Astrocyte (in vitro differentiated cells and primary cell): Measurements from ENCODE around the gene AMACR. TPM values are rescaled to one million over a fixed set of nuclear protein-coding genes. Genes with fewer than 3 reads are reported as not detected.

Source experiments
- DNase-seq: peaks from one replicate; pipeline ENCODE4 v3.0.0-alpha.2; 2010; ENCODE audit warnings: low read depth
- FAIRE-seq: peaks from 2 replicates; lab custom pipeline; 2011; peaks lifted over from hg19 to GRCh38; lab: Jason Lieb, UNC
- H2AFZ ChIP-seq: 2 replicates; pipeline ENCODE4 v1.6.0; 2012; ENCODE audit warnings: low read depth, low read length, inconsistent platforms
- H3K27ac ChIP-seq: 2 replicates; pipeline ENCODE4 v1.5.1; 2011; ENCODE audit warnings: low read depth, low read length, inconsistent platforms
- H3K27me3 ChIP-seq: 2 replicates; pipeline ENCODE4 v1.6.0; 2011; ENCODE audit warnings: low read length, inconsistent platforms; ENCODE audit not compliant: insufficient read depth
- H3K36me3 ChIP-seq: 2 replicates; pipeline ENCODE4 v1.5.1; 2011; ENCODE audit warnings: low read length, inconsistent platforms; ENCODE audit not compliant: insufficient read depth
- H3K4me1 ChIP-seq: 2 replicates; pipeline ENCODE4 v1.5.1; 2011; ENCODE audit warnings: low read length, inconsistent platforms; ENCODE audit not compliant: insufficient read depth
- H3K4me2 ChIP-seq: 2 replicates; pipeline ENCODE4 v1.6.0; 2012; ENCODE audit warnings: low read length, inconsistent platforms
- H3K4me3 ChIP-seq: 2 replicates; pipeline ENCODE4 v1.5.1; 2011; ENCODE audit warnings: low read depth, mild to moderate bottlenecking, low read length, inconsistent platforms; ENCODE audit not compliant: insufficient read depth
- H3K79me2 ChIP-seq: 2 replicates; pipeline ENCODE4 v1.6.0; 2012; ENCODE audit warnings: mild to moderate bottlenecking, low read length, inconsistent platforms; ENCODE audit not compliant: insufficient read depth
- H3K9ac ChIP-seq: 2 replicates; pipeline ENCODE4 v1.6.0; 2012; ENCODE audit warnings: mild to moderate bottlenecking, low read length, inconsistent platforms
- H3K9me3 ChIP-seq: 2 replicates; pipeline ENCODE4 v1.5.1; 2012; ENCODE audit warnings: low read depth, mild to moderate bottlenecking, low read length, inconsistent platforms; ENCODE audit not compliant: insufficient read depth
- H4K20me1 ChIP-seq: 2 replicates; pipeline ENCODE4 v1.6.0; 2012; ENCODE audit warnings: low read length, inconsistent platforms; ENCODE audit not compliant: insufficient read depth
- H3K27ac Mint-ChIP-seq: one replicate; pipeline ENCODE4 v1.8.0; 2021; ENCODE audit warnings: mild to moderate bottlenecking, mixed read lengths; ENCODE audit not compliant: unreplicated experiment
- H3K27me3 Mint-ChIP-seq: one replicate; pipeline ENCODE4 v1.8.0; 2021; ENCODE audit warnings: low read depth, mixed read lengths; ENCODE audit not compliant: unreplicated experiment
- H3K36me3 Mint-ChIP-seq: one replicate; pipeline ENCODE4 v1.8.0; 2021; ENCODE audit warnings: low read depth, mixed read lengths; ENCODE audit not compliant: unreplicated experiment
- H3K4me1 Mint-ChIP-seq: one replicate; pipeline ENCODE4 v1.8.0; 2021; ENCODE audit warnings: low read depth, mixed read lengths; ENCODE audit not compliant: unreplicated experiment
- H3K4me3 Mint-ChIP-seq: one replicate; pipeline ENCODE4 v1.8.0; 2021; ENCODE audit warnings: mild to moderate bottlenecking, moderate library complexity, mixed read lengths; ENCODE audit not compliant: unreplicated experiment
- H3K9me3 Mint-ChIP-seq: one replicate; pipeline ENCODE4 v1.8.0; 2021; ENCODE audit warnings: mild to moderate bottlenecking, mixed read lengths; ENCODE audit not compliant: unreplicated experiment
- EZH2 ChIP-seq: IDR thresholded peaks from 2 replicates; pipeline ENCODE4 v1.6.1; 2012; ENCODE audit warnings: mild to moderate bottlenecking, low read length, inconsistent platforms; ENCODE audit not compliant: insufficient read depth
- total RNA-seq: library from RNA; stranded (reverse); gene quantifications from 2 replicates; pipeline ENCODE4 v1.2.1, GENCODE V29; 2021
- TF ChIP-seq, protein P1 (sequence below): IDR thresholded peaks from 2 replicates; pipeline ENCODE4 v1.5.1; 2011; ENCODE audit warnings: low read depth, mild to moderate bottlenecking, inconsistent platforms, low read length, moderate library complexity; ENCODE audit not compliant: insufficient read depth

AMACR gene
- total RNA-seq, 1 donor from 2014 or later = 13.4 TPM

DNA sequence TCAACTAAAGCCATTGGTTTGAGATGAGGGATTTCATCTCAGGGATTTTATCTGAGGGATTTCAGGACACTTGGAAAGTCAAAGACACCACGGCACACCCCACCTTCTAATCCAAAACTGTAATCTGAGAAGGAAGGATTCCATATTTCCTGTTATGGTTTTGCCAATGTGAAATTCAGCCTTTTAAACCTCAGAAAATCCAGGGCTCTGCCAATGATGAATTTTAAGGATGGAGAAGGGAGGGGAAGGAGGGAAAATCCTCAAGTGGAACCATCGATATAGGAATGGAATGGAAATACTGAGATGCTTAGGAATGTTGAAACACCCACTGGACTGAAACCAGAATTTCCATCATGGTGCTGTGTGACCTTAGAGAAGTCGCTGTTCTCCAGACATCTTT, 29.9 kb upstream of the AMACR start:
- Histone ChIP-seq H3K79me2 (no peaks in the 10 kb centered on the region), H3K36me3 (no peaks in the 10 kb centered on the region), H3K9me3 (no peaks in the 10 kb centered on the region), H3K9ac (no peak overlapping the region), H2AFZ (no peak overlapping the region), H3K27me3 (no peaks in the 10 kb centered on the region), H3K4me1 (peaks cover under 1% of the 10 kb centered on the region), H3K27ac (no peak overlapping the region), H4K20me1 (no peaks in the 10 kb centered on the region), H3K4me2 (no peak overlapping the region), H3K4me3 (no peak overlapping the region)
- H3K27ac Mint-ChIP-seq = no peak overlapping the region
- DNase-seq = no peak
- no peak for TF ChIP-seq EZH2
- TF ChIP-seq, protein P1, sequence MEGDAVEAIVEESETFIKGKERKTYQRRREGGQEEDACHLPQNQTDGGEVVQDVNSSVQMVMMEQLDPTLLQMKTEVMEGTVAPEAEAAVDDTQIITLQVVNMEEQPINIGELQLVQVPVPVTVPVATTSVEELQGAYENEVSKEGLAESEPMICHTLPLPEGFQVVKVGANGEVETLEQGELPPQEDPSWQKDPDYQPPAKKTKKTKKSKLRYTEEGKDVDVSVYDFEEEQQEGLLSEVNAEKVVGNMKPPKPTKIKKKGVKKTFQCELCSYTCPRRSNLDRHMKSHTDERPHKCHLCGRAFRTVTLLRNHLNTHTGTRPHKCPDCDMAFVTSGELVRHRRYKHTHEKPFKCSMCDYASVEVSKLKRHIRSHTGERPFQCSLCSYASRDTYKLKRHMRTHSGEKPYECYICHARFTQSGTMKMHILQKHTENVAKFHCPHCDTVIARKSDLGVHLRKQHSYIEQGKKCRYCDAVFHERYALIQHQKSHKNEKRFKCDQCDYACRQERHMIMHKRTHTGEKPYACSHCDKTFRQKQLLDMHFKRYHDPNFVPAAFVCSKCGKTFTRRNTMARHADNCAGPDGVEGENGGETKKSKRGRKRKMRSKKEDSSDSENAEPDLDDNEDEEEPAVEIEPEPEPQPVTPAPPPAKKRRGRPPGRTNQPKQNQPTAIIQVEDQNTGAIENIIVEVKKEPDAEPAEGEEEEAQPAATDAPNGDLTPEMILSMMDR = no peak
- peaks cover 2% of the 10 kb centered on the region for H3K36me3 Mint-ChIP-seq
- no peak for FAIRE-seq
- no peak overlapping the region for H3K4me3 Mint-ChIP-seq
- H3K4me1 Mint-ChIP-seq = peaks cover 32% of the 10 kb centered on the region
- no peaks in the 10 kb centered on the region for H3K27me3 Mint-ChIP-seq
- H3K9me3 Mint-ChIP-seq = no peaks in the 10 kb centered on the region

GRCh38 chr5:34035756-34036155, 27.9 kb upstream of the AMACR start:
- Mint-ChIP-seq H3K36me3 (peaks cover 1% of the 10 kb centered on the region), H3K4me3 (no peak overlapping the region), H3K9me3 (no peaks in the 10 kb centered on the region), H3K27ac (no peak overlapping the region), H3K4me1 (peaks cover 26% of the 10 kb centered on the region), H3K27me3 (no peaks in the 10 kb centered on the region)
- Histone ChIP-seq H3K9me3 (no peaks in the 10 kb centered on the region), H3K4me1 (no peaks in the 10 kb centered on the region), H2AFZ (no peak overlapping the region), H4K20me1 (no peaks in the 10 kb centered on the region), H3K27ac (no peak overlapping the region), H3K79me2 (no peaks in the 10 kb centered on the region), H3K4me3 (no peak overlapping the region), H3K4me2 (no peak overlapping the region), H3K27me3 (no peaks in the 10 kb centered on the region), H3K9ac (no peak overlapping the region), H3K36me3 (no peaks in the 10 kb centered on the region)
- TF ChIP-seq, protein P1 = no peak
- TF ChIP-seq EZH2 = no peak
- DNase-seq = no peak
- no peak for FAIRE-seq

- Histone ChIP-seq H3K4me3 (no peak overlapping the region), H3K4me2 (no peak overlapping the region), H3K9ac (no peak overlapping the region), H4K20me1 (no peaks in the 10 kb centered on the region), H3K79me2 (no peaks in the 10 kb centered on the region), H3K9me3 (no peaks in the 10 kb centered on the region), H3K27ac (no peak overlapping the region), H3K36me3 (no peaks in the 10 kb centered on the region), H2AFZ (no peak overlapping the region), H3K4me1 (no peaks in the 10 kb centered on the region), H3K27me3 (no peaks in the 10 kb centered on the region)
- TF ChIP-seq, protein P1 = no peak
- TF ChIP-seq EZH2 = no peak
- peaks cover 1% of the 10 kb centered on the region for H3K36me3 Mint-ChIP-seq
- H3K27ac Mint-ChIP-seq = no peak overlapping the region
- FAIRE-seq (no peak), DNase-seq (no peak)
- H3K4me1 Mint-ChIP-seq = peaks cover 18% of the 10 kb centered on the region
- no peak overlapping the region for H3K4me3 Mint-ChIP-seq
- no peaks in the 10 kb centered on the region for H3K27me3 Mint-ChIP-seq
- H3K9me3 Mint-ChIP-seq = no peaks in the 10 kb centered on the region
These were observed 26.9 kb upstream of the AMACR start for GRCh38 chr5:34034534-34035327.
